ENCODE measurements around the gene SLC41A2. TPM values are rescaled to one million over a fixed set of nuclear protein-coding genes. Genes with fewer than 3 reads are reported as not detected.

Gene SLC41A2
- total RNA-seq, 1 experiment from 2014 or later: 2.1 TPM

DNA sequence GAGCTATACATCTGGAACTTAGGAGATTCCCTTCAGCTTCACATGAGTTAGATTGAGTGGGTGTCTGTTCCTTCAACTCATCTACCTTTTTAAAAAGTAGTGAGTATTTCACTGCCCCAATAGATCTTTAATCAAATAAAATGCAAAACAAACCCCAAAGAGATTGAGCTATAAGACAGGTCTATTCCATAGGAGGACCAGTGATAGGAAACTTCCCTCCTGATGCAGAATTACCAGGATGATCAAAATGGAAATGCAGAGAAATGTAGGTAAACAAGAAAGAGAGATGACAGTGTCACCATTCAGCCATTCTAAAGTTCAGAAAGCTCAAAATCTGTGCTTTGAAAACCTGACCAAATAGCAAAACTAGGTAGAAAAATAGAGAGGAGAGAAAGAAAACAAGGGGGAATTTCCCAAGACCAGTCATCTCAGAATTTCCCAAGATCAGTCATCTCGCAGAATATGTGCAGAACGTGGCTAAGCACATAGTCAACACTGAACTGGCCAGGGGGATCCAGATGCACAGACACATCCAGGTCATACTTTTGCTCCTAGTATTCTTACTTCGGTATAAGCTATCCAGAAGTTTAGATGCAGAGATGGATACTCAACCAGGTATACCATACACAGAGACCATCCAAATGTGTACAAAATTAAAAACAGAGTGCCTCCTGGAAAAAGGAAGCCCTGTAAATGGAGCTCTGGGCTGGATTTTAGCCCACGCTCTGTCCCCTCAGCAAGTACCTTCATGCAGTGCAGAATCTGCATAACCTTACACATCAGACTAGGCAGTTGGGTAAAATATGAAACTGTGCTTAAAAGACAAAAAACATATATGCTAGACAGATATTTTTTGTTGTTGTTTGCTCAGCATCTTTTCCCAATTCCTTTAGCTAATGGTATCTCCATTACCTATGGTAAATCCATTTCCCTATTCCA is 27.4 kb downstream of the SLC41A2 start:
- Histone ChIP-seq H3K4me1 (ENCODE audit: low read length) (no peaks in the 10 kb centered on the region), H3K9me2 (replicated peaks; ENCODE audit: insufficient read depth, low read length) (no peaks in the 10 kb centered on the region), H3K36me3 (ENCODE audit: insufficient read depth, low read length) (no peaks in the 10 kb centered on the region), H4K20me1 (ENCODE audit: insufficient read depth, low read depth, low read length) (no peaks in the 10 kb centered on the region), H3K4me2 (ENCODE audit: low read depth, low read length, poor library complexity, severe bottlenecking) (no peak overlapping the region), H3K79me2 (ENCODE audit: low read length) (no peaks in the 10 kb centered on the region), H3K27ac (ENCODE audit: low read length) (no peak overlapping the region), H3K9ac (ENCODE audit: low read length) (no peak overlapping the region), H3K9me3 (ENCODE audit: low read length) (no peaks in the 10 kb centered on the region), H3K27me3 (ENCODE audit: low read length) (no peaks in the 10 kb centered on the region), H3K4me3 (ENCODE audit: low read length) (no peak overlapping the region), H2AFZ (ENCODE audit: low read length) (no peak overlapping the region)
- no peak for DNase-seq

DNA sequence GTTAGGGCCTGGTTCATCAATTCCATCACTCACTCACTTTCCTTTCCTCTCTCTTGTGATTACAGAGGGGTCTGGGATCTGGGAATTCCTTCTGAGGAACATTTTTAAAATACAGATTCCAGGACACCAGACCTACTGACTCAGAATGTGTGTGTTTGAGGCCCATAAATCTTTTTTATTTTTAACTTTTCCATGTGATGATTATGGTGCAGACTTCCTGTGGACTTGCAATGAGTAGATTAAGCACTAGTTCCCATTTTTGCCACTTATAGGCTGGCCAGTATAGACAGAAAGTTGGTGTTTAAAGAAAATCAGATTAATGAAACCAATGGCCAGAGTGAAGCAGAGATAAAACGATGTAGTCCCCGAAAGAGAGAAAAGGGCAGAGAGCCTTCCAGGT is 28.1 kb downstream of the SLC41A2 start:
- H3K9ac ChIP-seq (ENCODE audit: low read length): no peak overlapping the region
- H3K9me3 ChIP-seq (ENCODE audit: low read length): no peaks in the 10 kb centered on the region
- no peak overlapping the region for H2AFZ ChIP-seq (ENCODE audit: low read length)
- no peaks in the 10 kb centered on the region for H3K36me3 ChIP-seq (ENCODE audit: insufficient read depth, low read length)
- H4K20me1 ChIP-seq (ENCODE audit: insufficient read depth, low read depth, low read length): no peaks in the 10 kb centered on the region
- H3K79me2 ChIP-seq (ENCODE audit: low read length): no peaks in the 10 kb centered on the region
- no peak overlapping the region for H3K4me2 ChIP-seq (ENCODE audit: low read depth, low read length, poor library complexity, severe bottlenecking)
- no peaks in the 10 kb centered on the region for H3K27me3 ChIP-seq (ENCODE audit: low read length)
- no peak overlapping the region for H3K27ac ChIP-seq (ENCODE audit: low read length)
- H3K4me1 ChIP-seq (ENCODE audit: low read length): no peaks in the 10 kb centered on the region
- H3K4me3 ChIP-seq (ENCODE audit: low read length): no peak overlapping the region
- no peaks in the 10 kb centered on the region for H3K9me2 ChIP-seq (replicated peaks; ENCODE audit: insufficient read depth, low read length)
- no peak for DNase-seq

DNA sequence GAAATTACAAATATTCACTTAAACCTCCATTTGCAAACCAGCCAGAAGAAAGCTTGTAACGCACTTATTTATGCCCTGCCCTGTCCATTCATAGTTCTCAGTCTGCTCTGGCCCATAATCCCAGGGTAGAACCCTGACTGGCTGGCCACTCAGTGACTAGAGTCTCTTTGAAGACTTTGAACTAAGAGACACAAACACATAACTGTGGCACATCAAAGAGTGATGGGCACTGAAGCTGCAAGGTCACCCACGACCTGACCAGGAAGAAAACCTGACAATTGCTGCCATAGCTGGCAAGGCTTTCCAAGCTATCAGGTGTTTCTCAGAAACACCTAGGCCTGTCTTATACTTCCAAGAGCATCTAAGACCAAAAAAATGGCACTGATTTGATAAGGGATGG is 28.7 kb downstream of the SLC41A2 start:
- no peak overlapping the region for H3K9ac ChIP-seq (ENCODE audit: low read length)
- H3K4me2 ChIP-seq (ENCODE audit: low read depth, low read length, poor library complexity, severe bottlenecking): no peak overlapping the region
- no peak overlapping the region for H3K4me3 ChIP-seq (ENCODE audit: low read length)
- H4K20me1 ChIP-seq (ENCODE audit: insufficient read depth, low read depth, low read length): no peaks in the 10 kb centered on the region
- H3K79me2 ChIP-seq (ENCODE audit: low read length): no peaks in the 10 kb centered on the region
- no peak overlapping the region for H2AFZ ChIP-seq (ENCODE audit: low read length)
- H3K27me3 ChIP-seq (ENCODE audit: low read length): no peaks in the 10 kb centered on the region
- DNase-seq: no peak
- H3K27ac ChIP-seq (ENCODE audit: low read length): no peak overlapping the region
- no peaks in the 10 kb centered on the region for H3K4me1 ChIP-seq (ENCODE audit: low read length)
- H3K36me3 ChIP-seq (ENCODE audit: insufficient read depth, low read length): no peaks in the 10 kb centered on the region
- no peaks in the 10 kb centered on the region for H3K9me2 ChIP-seq (replicated peaks; ENCODE audit: insufficient read depth, low read length)
- no peaks in the 10 kb centered on the region for H3K9me3 ChIP-seq (ENCODE audit: low read length)

DNA sequence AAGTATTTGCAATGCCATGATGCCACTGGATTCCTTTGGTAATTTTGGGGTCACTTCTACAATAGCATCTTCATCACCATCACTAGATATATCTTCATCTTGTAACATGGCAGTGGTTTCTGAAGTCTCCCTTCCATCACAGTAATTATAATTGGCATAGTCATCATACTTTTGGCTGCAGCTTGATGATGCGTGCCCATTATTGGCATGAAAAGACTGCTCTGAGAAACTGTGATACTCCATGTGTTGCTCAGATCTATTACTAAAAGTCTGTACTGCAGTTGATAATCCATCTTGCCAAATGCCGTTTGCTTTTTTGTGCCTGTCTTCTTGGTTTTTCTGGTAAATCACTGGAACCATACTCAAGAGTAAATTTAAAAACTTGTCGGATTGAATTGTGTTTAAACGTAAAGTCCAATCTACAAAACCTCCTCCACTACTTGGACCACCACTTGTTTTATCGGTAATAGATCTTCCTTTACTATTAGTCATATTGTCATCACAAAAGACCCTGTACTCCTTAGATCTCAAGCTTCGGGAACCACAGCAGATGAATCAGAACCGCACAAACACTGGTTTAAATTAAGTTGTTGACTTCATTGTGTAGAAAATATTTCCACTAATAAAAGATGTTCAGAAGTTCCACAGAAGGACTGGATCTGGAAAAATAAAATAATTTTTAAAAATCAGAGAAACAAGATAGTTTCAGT is 29.9 kb downstream of the SLC41A2 start:
- Histone ChIP-seq H3K79me2 (ENCODE audit: low read length) (no peaks in the 10 kb centered on the region), H3K27ac (ENCODE audit: low read length) (no peak overlapping the region), H4K20me1 (ENCODE audit: insufficient read depth, low read depth, low read length) (no peaks in the 10 kb centered on the region), H3K9me3 (ENCODE audit: low read length) (no peaks in the 10 kb centered on the region), H3K4me1 (ENCODE audit: low read length) (no peaks in the 10 kb centered on the region), H3K4me3 (ENCODE audit: low read length) (no peak overlapping the region), H3K36me3 (ENCODE audit: insufficient read depth, low read length) (no peaks in the 10 kb centered on the region), H3K27me3 (ENCODE audit: low read length) (no peaks in the 10 kb centered on the region), H2AFZ (ENCODE audit: low read length) (no peak overlapping the region), H3K9ac (ENCODE audit: low read length) (no peak overlapping the region), H3K9me2 (replicated peaks; ENCODE audit: insufficient read depth, low read length) (no peaks in the 10 kb centered on the region), H3K4me2 (ENCODE audit: low read depth, low read length, poor library complexity, severe bottlenecking) (no peak overlapping the region)
- DNase-seq: no peak

DNA sequence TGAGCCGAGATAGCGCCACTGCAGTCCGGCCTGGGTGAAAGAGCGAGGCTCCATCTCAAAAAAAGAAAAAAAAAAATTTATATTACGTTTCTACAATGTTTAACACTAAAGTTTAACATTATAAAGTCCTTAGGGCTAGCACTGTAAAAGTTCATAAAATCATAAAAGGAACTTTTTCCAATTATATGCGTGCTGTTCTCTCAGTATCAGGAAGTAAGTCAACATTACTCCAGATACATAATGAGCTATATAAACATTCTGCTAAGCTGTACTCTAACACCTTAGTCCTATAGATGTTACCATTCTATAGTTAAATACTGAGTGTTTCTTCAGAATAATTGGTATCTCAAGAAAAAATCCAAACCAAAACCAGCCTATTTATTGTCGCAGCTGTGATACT is 32.6 kb downstream of the SLC41A2 start:
- no peaks in the 10 kb centered on the region for H3K9me3 ChIP-seq (ENCODE audit: low read length)
- no peak overlapping the region for H3K4me2 ChIP-seq (ENCODE audit: low read depth, low read length, poor library complexity, severe bottlenecking)
- no peak overlapping the region for H3K27ac ChIP-seq (ENCODE audit: low read length)
- H3K9ac ChIP-seq (ENCODE audit: low read length): no peak overlapping the region
- H3K4me1 ChIP-seq (ENCODE audit: low read length): no peaks in the 10 kb centered on the region
- no peaks in the 10 kb centered on the region for H3K27me3 ChIP-seq (ENCODE audit: low read length)
- H2AFZ ChIP-seq (ENCODE audit: low read length): no peak overlapping the region
- H3K36me3 ChIP-seq (ENCODE audit: insufficient read depth, low read length): no peaks in the 10 kb centered on the region
- no peaks in the 10 kb centered on the region for H3K79me2 ChIP-seq (ENCODE audit: low read length)
- H4K20me1 ChIP-seq (ENCODE audit: insufficient read depth, low read depth, low read length): no peaks in the 10 kb centered on the region
- DNase-seq: no peak
- no peak overlapping the region for H3K4me3 ChIP-seq (ENCODE audit: low read length)
- no peaks in the 10 kb centered on the region for H3K9me2 ChIP-seq (replicated peaks; ENCODE audit: insufficient read depth, low read length)

DNA sequence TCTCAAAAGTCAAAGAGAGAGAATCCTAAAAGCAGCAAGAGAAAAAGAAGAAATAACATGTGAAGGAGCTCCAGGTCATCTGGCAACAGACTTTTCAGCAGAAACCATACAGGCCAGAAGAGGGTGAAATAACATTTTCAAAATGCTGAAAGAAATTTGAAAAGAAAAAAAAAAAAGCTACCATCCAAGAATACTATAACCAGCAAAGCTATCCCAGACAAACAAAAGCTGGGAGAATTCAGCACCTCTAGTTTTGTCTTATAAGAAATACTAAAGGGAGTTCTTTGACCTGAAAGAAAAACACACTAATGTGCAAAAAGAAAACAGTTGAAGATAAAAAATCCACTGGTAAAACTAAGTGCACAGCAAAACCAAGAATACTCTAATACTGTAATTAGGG is 36.8 kb downstream of the SLC41A2 start:
- Histone ChIP-seq H3K27me3 (ENCODE audit: low read length) (0 out of 2 replicates have a peak, but pooled peaks cover 5% of the 10 kb centered on the region), H3K4me1 (ENCODE audit: low read length) (no peaks in the 10 kb centered on the region), H3K36me3 (ENCODE audit: insufficient read depth, low read length) (no peaks in the 10 kb centered on the region), H3K4me3 (ENCODE audit: low read length) (no peak overlapping the region), H3K9ac (ENCODE audit: low read length) (no peak overlapping the region), H3K27ac (ENCODE audit: low read length) (no peak overlapping the region), H3K79me2 (ENCODE audit: low read length) (no peaks in the 10 kb centered on the region), H4K20me1 (ENCODE audit: insufficient read depth, low read depth, low read length) (no peaks in the 10 kb centered on the region), H3K9me3 (ENCODE audit: low read length) (no peaks in the 10 kb centered on the region), H3K9me2 (replicated peaks; ENCODE audit: insufficient read depth, low read length) (no peaks in the 10 kb centered on the region), H3K4me2 (ENCODE audit: low read depth, low read length, poor library complexity, severe bottlenecking) (no peak overlapping the region), H2AFZ (ENCODE audit: low read length) (no peak overlapping the region)
- DNase-seq: no peak

DNA sequence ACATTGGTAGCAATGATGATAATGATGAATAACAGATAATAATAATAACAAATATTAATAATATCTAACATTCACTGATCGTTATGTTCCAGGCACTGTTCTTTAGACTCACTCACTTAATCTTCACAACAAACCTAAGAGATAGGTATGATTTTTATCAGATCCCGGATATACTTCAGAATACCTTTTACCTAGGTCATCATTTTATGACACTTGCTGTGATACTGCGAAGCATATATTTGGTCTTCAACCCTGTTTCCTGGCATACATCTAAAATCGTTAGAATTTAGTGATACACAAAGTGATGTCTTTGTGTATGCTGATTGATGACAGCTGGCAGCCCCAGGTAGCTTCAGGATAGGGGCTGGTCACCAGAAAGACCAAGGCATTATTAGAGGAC is 46.1 kb downstream of the SLC41A2 start:
- Histone ChIP-seq H3K27ac (ENCODE audit: low read length) (no peak overlapping the region), H3K36me3 (ENCODE audit: insufficient read depth, low read length) (no peaks in the 10 kb centered on the region), H3K4me2 (ENCODE audit: low read depth, low read length, poor library complexity, severe bottlenecking) (no peak overlapping the region), H3K9ac (ENCODE audit: low read length) (no peak overlapping the region), H3K27me3 (ENCODE audit: low read length) (no peaks in the 10 kb centered on the region), H3K79me2 (ENCODE audit: low read length) (no peaks in the 10 kb centered on the region), H3K9me2 (replicated peaks; ENCODE audit: insufficient read depth, low read length) (no peaks in the 10 kb centered on the region), H3K4me3 (ENCODE audit: low read length) (no peak overlapping the region), H3K9me3 (ENCODE audit: low read length) (no peaks in the 10 kb centered on the region), H4K20me1 (ENCODE audit: insufficient read depth, low read depth, low read length) (no peaks in the 10 kb centered on the region), H2AFZ (ENCODE audit: low read length) (no peak overlapping the region), H3K4me1 (ENCODE audit: low read length) (no peaks in the 10 kb centered on the region)
- DNase-seq: no peak

DNA sequence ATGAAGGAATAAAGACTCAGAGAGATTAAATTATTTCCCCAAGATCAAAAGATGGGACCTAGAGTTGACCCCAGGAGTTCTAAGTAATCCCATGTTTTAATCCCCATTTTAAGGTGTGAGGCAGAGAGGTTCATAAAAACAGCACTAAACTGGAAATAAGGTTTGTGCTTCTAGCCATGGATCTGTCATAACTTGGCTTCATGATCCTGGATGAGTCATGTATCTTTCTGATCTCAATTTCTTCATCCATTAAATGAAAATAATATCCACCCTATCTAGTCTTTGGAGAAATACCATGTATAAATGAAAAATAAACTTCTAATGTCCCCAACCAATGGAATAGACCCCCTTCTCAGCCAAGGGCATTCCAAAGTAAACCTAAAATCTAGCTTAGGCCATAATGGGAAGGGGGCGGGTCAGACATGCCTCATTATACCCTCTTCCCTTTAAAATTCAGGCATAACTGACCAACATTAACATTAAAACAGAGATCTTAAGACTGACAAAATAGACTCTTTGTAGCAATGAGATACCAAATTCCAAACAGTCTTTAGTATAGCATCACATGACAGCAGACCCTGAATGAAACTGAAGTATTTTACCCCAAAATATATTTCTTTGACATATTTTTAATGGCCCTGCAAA is 47.8 kb downstream of the SLC41A2 start:
- Histone ChIP-seq H3K9me2 (replicated peaks; ENCODE audit: insufficient read depth, low read length) (no peaks in the 10 kb centered on the region), H3K4me1 (ENCODE audit: low read length) (no peaks in the 10 kb centered on the region), H3K9ac (ENCODE audit: low read length) (no peak overlapping the region), H3K36me3 (ENCODE audit: insufficient read depth, low read length) (no peaks in the 10 kb centered on the region), H3K4me3 (ENCODE audit: low read length) (no peak overlapping the region), H3K27me3 (ENCODE audit: low read length) (no peaks in the 10 kb centered on the region), H3K79me2 (ENCODE audit: low read length) (no peaks in the 10 kb centered on the region), H3K4me2 (ENCODE audit: low read depth, low read length, poor library complexity, severe bottlenecking) (no peak overlapping the region), H3K27ac (ENCODE audit: low read length) (no peak overlapping the region), H4K20me1 (ENCODE audit: insufficient read depth, low read depth, low read length) (no peaks in the 10 kb centered on the region), H2AFZ (ENCODE audit: low read length) (no peak overlapping the region), H3K9me3 (ENCODE audit: low read length) (no peaks in the 10 kb centered on the region)
- no peak for DNase-seq
